ENCODE results near the gene LHX3.

LHX3 gene

DNA sequence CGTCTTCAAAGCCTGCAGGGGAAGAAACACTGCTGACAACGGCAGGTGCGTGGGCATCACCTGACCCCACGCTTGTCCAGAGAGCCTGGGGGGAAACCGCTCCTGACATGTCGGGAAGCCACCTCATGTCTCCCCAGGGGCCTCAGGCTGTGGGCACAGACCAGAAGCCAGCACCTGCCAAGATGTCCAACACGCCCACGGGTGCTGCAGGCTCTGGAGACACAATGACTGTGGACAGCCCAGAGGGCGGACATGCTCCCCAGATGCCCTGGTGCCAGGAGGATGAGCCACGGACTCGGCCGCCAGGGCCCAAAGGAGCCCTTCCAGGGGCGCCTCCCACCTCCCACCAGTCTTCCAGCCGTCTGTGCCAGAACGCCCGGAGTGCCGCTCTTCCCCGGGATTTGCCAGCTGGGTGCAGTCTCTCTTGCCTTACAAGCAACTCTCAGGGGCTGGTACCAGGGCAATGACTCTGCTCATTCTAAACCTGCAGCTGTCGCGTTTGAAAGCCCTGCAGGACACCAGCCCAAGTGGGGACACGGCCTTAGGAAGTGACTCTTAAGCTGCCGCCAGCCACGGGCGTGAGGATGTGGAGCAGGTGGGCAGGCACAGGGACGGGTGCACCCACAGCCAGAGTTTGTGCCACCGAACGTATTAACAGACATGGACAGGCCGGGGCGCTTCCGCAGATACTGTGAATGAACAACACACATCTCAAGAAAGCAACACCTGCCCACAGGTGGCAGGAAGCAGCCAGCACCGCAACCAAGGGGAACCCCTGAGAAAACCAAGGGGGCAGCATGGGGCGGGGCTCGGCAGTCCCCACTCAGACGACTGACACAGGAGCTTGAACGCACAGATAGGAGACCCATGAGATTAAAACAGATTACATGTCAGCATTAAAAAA, 6.8 kb upstream of the LHX3 start:
- no peaks in the 10 kb centered on the region for H3K4me1 ChIP-seq (ENCODE audit: insufficient read depth, low read length)
- peaks cover 63% of the 10 kb centered on the region for H3K36me3 ChIP-seq (ENCODE audit: insufficient read depth, low read length)
- H3K4me3 ChIP-seq (ENCODE audit: low read length), result no peak overlapping the region
- no peaks in the 10 kb centered on the region for H3K27me3 ChIP-seq (ENCODE audit: insufficient read depth, low read length)
- 94% methylated on average over 35 of the region's 35 CpGs for WGBS
- H3K9ac ChIP-seq (ENCODE audit: low read depth, low read length), result no peak overlapping the region
- no peaks in the 10 kb centered on the region for H3K9me3 ChIP-seq (ENCODE audit: insufficient read depth, low read depth, low read length)
- no peak overlapping the region for H3K27ac ChIP-seq (ENCODE audit: low read depth, low read length)

DNA sequence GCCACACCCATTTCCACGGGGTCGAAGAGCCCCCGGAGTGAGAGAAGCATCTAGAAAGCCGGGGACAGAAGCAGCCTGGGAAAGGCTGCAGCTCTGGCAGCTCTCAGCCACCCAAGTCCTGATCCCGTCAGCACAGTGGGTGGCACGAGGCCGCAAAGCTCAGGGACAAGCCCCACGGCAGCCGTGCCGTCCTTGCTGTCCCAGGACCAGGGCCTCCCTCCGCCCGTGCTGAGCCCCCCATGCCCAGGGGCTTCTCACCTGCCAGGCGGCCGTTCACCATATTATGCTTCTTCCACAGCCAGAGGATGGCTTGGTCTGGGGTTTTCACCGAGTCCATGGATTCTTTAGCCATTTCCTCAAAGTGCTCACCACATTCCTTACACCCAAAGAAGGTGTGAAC, 6.1 kb upstream of the LHX3 start:
- Histone ChIP-seq H3K27me3 (ENCODE audit: insufficient read depth, low read length) (peaks cover 3% of the 10 kb centered on the region; the same call in 1 of the 2 replicates), H3K4me1 (ENCODE audit: insufficient read depth, low read length) (no peaks in the 10 kb centered on the region), H3K4me3 (ENCODE audit: low read length) (no peak overlapping the region), H3K9me3 (ENCODE audit: insufficient read depth, low read depth, low read length) (no peaks in the 10 kb centered on the region), H3K36me3 (ENCODE audit: insufficient read depth, low read length) (peaks cover 56% of the 10 kb centered on the region), H3K9ac (ENCODE audit: low read depth, low read length) (no peak overlapping the region), H3K27ac (ENCODE audit: low read depth, low read length) (no peak overlapping the region)
- WGBS, result 93% methylated on average over 15 of the region's 15 CpGs

DNA sequence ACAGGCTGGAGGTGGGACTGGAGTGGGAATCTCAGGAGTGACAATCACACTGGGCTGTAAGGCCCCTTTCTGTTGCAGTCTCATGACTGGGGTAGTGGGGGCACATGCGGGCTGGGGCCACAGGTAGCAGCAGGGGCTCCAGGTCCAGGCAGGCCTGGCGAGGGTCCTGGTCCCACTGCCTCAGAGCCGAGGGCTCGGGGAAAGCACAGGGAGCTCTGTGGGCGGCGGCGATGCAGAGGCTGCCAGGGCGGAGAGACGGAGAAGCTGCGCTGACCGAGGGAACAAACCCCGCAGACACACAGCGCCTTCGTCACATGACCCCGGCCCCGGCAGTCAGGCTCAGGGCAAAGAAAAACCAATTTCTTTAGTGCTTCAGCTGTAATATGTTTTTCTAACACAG, 5.3 kb upstream of the LHX3 start:
- Histone ChIP-seq H3K36me3 (ENCODE audit: insufficient read depth, low read length) (peaks cover 49% of the 10 kb centered on the region), H3K4me3 (ENCODE audit: low read length) (no peak overlapping the region), H3K27ac (ENCODE audit: low read depth, low read length) (no peak overlapping the region), H3K4me1 (ENCODE audit: insufficient read depth, low read length) (no peaks in the 10 kb centered on the region), H3K27me3 (ENCODE audit: insufficient read depth, low read length) (peaks cover 10% of the 10 kb centered on the region; the same call in 1 of the 2 replicates), H3K9ac (ENCODE audit: low read depth, low read length) (no peak overlapping the region), H3K9me3 (ENCODE audit: insufficient read depth, low read depth, low read length) (no peaks in the 10 kb centered on the region)
- 91% methylated on average over 16 of the region's 16 CpGs for WGBS

DNA sequence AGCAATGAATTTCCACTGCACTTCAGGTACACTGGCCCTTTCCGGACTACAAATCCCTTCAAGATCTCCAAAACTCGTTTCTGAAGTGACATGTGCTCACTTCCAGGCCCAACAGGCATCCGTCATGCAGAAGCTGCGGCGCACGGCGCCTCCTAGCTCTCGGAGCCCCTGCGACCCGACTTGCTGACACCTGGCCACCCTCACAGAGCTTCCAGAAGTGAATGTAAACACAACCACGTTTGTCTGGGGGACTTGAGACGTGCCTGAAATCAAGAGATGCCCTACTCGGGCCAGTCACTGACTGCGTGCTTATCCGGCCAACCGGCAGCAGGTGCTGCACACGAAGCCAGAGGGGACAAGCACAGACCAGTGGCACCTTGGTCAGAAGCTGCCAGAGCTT, 4.9 kb upstream of the LHX3 start:
- no peaks in the 10 kb centered on the region for H3K9me3 ChIP-seq (ENCODE audit: insufficient read depth, low read depth, low read length)
- no peak overlapping the region for H3K9ac ChIP-seq (ENCODE audit: low read depth, low read length)
- H3K4me1 ChIP-seq (ENCODE audit: insufficient read depth, low read length), result no peaks in the 10 kb centered on the region
- H3K36me3 ChIP-seq (ENCODE audit: insufficient read depth, low read length), result peaks cover 44% of the 10 kb centered on the region
- WGBS, result 85% methylated on average over 17 of the region's 17 CpGs
- no peak overlapping the region for H3K4me3 ChIP-seq (ENCODE audit: low read length)
- H3K27me3 ChIP-seq (ENCODE audit: insufficient read depth, low read length), result peaks cover 14% of the 10 kb centered on the region
- H3K27ac ChIP-seq (ENCODE audit: low read depth, low read length), result no peak overlapping the region

DNA sequence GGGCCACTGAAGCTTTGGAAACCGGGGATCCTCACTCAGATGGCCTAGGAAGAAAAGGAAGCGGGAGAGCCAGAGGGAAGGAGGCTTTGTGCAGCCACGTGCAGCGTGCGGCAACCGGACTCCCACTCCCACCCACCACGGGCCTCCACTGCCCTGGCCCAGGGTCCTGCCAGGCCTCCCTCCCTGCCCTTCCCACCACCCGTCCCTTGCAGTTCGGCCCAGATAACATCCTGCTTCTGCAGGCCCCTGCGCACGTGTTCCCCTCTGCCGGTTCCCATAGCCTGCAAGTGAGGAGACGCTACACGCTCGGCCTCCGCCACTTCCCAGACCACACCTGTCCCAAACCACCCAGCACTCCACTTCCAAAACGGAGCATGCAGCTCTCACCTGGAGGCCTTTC, 4.3 kb upstream of the LHX3 start:
- Histone ChIP-seq H3K36me3 (ENCODE audit: insufficient read depth, low read length) (peaks cover 38% of the 10 kb centered on the region), H3K27me3 (ENCODE audit: insufficient read depth, low read length) (peaks cover 20% of the 10 kb centered on the region), H3K27ac (ENCODE audit: low read depth, low read length) (no peak overlapping the region), H3K4me1 (ENCODE audit: insufficient read depth, low read length) (no peaks in the 10 kb centered on the region), H3K9ac (ENCODE audit: low read depth, low read length) (no peak overlapping the region), H3K4me3 (ENCODE audit: low read length) (no peak overlapping the region), H3K9me3 (ENCODE audit: insufficient read depth, low read depth, low read length) (no peaks in the 10 kb centered on the region)
- WGBS, result 95% methylated on average over 17 of the region's 17 CpGs

DNA sequence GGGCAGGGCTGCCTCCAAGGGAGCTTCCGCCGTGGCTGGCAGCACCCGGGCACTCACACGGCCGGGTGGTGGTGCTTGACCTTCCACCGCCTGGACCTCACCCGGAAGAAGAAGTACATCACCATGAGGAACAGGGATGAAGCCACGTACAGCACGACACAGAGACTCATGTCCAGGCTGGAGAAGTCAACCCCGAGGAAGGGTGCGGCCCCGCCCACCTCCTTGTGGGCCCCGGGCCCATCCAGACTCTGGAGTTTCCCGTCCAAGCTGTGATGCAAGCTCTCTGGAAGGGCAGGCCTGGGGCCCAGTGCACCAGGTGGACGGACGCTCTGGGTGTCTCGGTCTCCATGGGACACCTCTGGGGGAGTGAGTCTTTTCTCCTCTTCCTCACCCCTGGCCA, 3.7 kb upstream of the LHX3 start:
- H3K4me1 ChIP-seq (ENCODE audit: insufficient read depth, low read length), result no peaks in the 10 kb centered on the region

DNA sequence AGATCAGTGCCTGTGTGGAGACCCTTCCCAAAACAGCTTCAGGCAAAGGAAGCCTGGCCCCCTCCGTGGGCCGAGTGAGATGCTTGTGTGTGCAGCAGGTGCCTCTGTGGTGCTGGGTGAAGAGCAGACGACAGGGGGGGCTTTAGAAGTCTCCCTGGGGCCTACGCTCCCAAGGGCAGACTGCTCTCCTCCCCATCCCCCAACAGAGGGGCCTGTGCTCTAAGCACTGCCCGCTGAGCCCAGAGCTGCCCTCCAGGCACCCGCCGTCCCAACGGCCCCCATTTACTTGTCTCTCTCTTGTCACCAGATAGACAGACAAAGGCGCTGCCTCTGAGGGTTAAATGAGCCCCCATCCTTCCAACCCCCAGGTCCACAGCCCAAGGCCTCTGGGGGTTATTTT, 2.7 kb upstream of the LHX3 start:
- Histone ChIP-seq H3K27me3 (ENCODE audit: insufficient read depth, low read length) (peaks cover 36% of the 10 kb centered on the region), H3K27ac (ENCODE audit: low read depth, low read length) (no peak overlapping the region), H3K4me1 (ENCODE audit: insufficient read depth, low read length) (no peaks in the 10 kb centered on the region), H3K36me3 (ENCODE audit: insufficient read depth, low read length) (peaks cover 22% of the 10 kb centered on the region), H3K9ac (ENCODE audit: low read depth, low read length) (no peak overlapping the region), H3K9me3 (ENCODE audit: insufficient read depth, low read depth, low read length) (no peaks in the 10 kb centered on the region), H3K4me3 (ENCODE audit: low read length) (no peak overlapping the region)
- WGBS, result 77% methylated on average over 9 of the region's 9 CpGs

More for the DNA sequence above, 3.7 kb upstream of the LHX3 start:
- H3K36me3 ChIP-seq (ENCODE audit: insufficient read depth, low read length), result peaks cover 33% of the 10 kb centered on the region
- H3K27me3 ChIP-seq (ENCODE audit: insufficient read depth, low read length), result peaks cover 25% of the 10 kb centered on the region
- 92% methylated on average over 17 of the region's 17 CpGs for WGBS
- no peak overlapping the region for H3K27ac ChIP-seq (ENCODE audit: low read depth, low read length)
- H3K9me3 ChIP-seq (ENCODE audit: insufficient read depth, low read depth, low read length), result no peaks in the 10 kb centered on the region
- no peak overlapping the region for H3K9ac ChIP-seq (ENCODE audit: low read depth, low read length)
- H3K4me3 ChIP-seq (ENCODE audit: low read length), result no peak overlapping the region

DNA sequence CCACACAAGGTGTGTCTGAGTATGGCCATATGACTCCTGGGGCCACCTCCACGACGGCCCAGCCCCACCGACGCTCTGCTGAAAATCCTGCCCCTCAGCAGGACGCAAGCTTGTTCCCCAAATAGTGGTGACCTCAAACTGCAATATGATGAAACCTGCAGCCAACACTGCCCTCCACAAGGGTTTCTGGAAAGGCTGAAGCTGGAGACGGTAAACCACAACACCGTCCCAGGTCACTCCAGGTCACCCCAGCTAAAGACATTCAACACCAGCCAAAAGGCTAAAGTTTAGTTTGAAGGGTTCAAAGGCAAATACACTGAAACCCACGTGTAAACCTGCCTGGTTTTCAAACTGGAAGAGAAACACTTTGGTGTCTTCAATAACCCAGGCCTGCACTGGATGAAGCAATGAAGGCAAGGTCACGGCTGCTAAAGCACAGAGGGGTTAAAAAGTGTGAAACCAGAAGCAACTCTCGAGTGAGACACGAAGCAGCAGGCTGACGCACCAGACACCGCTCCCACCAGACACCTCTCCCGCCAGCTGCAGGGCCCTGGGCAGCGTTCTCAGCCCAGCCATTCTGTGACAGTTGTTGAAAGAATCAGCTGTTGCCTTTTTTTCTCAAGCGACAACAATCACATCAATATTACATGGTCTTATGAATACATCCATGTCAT, 1.8 kb upstream of the LHX3 start:
- Histone ChIP-seq H3K27ac (ENCODE audit: low read depth, low read length) (no peak overlapping the region), H3K9me3 (ENCODE audit: insufficient read depth, low read depth, low read length) (no peaks in the 10 kb centered on the region), H3K27me3 (ENCODE audit: insufficient read depth, low read length) (peaks cover 44% of the 10 kb centered on the region), H3K36me3 (ENCODE audit: insufficient read depth, low read length) (peaks cover 22% of the 10 kb centered on the region), H3K9ac (ENCODE audit: low read depth, low read length) (no peak overlapping the region), H3K4me3 (ENCODE audit: low read length) (no peak overlapping the region), H3K4me1 (ENCODE audit: insufficient read depth, low read length) (no peaks in the 10 kb centered on the region)
- WGBS, result 88% methylated on average over 16 of the region's 16 CpGs

DNA sequence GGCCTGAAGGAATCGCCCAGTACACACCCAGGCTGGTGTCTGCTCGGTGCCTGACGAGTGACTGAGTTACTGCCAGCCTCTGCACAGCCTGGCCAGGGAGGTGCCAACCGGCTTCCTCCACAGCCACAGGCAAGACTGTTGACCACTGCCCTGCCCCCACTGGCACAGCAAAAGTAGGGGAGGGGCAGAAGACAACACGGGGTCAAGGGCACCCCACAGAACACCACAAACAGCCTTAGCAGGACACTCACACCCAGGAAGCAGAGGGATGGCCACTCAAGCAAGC, 722 bp upstream of the LHX3 start:
- peaks cover 11% of the 10 kb centered on the region for H3K36me3 ChIP-seq (ENCODE audit: insufficient read depth, low read length)

DNA sequence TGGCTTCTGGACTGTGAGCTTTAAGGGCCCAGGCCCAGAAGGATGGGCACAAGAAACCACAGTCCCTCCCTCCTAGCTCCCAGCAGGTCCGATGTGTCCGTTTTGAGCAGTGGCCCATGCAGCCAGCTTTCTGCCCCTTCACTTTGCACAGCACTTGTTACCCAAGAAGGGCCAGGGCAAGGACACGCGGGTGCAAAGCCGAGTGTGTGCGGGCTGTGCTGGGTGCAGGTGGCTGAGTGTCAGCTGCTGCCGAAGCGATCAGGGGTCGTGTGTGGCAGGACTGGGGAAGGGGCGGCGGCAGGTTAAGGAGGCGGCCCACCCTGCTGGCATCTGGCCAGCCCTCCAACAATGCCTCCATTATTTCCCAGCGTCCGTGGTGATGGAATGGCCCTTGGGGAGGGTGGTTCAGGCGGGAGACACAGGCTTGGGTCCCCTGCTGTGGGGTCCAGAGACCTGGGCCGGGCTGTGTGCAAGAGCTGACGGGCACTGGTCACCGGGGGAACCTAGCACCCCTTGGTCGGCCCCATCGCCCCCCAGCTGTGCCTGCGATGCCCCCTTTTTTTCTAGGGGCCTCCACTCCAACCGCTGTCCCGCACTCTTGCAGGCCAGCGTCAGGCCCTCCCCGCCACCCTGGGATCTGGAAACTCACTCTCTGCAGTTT, 653 bp downstream of the LHX3 start:
- Histone ChIP-seq H3K9me3 (ENCODE audit: insufficient read depth, low read depth, low read length) (no peaks in the 10 kb centered on the region), H3K9ac (ENCODE audit: low read depth, low read length) (no peak overlapping the region), H3K4me3 (ENCODE audit: low read length) (no peak overlapping the region), H3K27me3 (ENCODE audit: insufficient read depth, low read length) (peaks cover 69% of the 10 kb centered on the region), H3K36me3 (ENCODE audit: insufficient read depth, low read length) (peaks cover 7% of the 10 kb centered on the region), H3K27ac (ENCODE audit: low read depth, low read length) (no peak overlapping the region), H3K4me1 (ENCODE audit: insufficient read depth, low read length) (no peaks in the 10 kb centered on the region)
- 55% methylated on average over 25 of the region's 25 CpGs for whole genome bisulfite sequencing

More for the DNA sequence above, 722 bp upstream of the LHX3 start:
- Histone ChIP-seq H3K4me3 (ENCODE audit: low read length) (no peak overlapping the region), H3K27me3 (ENCODE audit: insufficient read depth, low read length) (peaks cover 55% of the 10 kb centered on the region), H3K27ac (ENCODE audit: low read depth, low read length) (no peak overlapping the region), H3K4me1 (ENCODE audit: insufficient read depth, low read length) (no peaks in the 10 kb centered on the region), H3K9me3 (ENCODE audit: insufficient read depth, low read depth, low read length) (no peaks in the 10 kb centered on the region), H3K9ac (ENCODE audit: low read depth, low read length) (no peak overlapping the region)
- 88% methylated on average over 5 of the region's 5 CpGs for WGBS

DNA sequence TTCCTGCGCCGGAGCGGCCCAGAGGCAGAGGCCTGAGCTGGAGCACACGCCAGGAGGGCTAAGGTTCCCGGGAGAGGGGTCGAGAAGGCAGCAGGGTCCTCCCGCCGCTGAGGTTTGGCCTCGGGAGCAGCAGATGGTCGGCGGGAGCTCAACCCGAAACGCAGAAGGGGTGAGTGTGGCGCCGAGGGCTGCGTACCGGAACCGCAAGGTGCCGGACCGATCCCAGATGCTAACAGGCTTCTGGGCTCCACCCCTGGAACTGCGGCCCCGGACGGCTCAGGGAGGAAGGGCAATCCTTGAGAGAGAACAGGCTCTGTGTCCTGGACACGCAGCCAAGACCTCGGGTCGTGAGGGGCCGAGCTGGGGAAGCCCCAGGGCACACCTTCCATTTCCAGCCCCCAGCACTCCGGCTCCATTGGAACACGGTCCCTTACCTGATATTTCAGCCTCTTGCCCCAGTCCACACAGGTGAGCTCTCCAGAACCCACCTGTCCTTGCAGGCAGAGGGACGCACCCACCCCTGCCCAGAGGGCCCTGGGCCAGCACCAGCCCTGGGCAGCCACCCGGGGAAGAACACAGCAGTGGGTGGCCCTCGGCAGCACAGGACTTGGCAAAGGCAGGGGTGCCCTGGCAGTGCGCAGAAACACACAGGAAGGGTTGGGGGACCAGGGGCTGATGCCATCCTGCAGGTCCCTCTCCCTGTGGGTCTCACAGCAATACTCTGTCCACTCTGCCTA, 1.4 kb downstream of the LHX3 start:
- Histone ChIP-seq H3K27ac (ENCODE audit: low read depth, low read length) (no peak overlapping the region), H3K27me3 (ENCODE audit: insufficient read depth, low read length) (peaks cover 76% of the 10 kb centered on the region), H3K4me3 (ENCODE audit: low read length) (peak overlapping the region; percentile 32; the same call in 1 of the 2 replicates), H3K9ac (ENCODE audit: low read depth, low read length) (no peak overlapping the region), H3K4me1 (ENCODE audit: insufficient read depth, low read length) (no peaks in the 10 kb centered on the region), H3K9me3 (ENCODE audit: insufficient read depth, low read depth, low read length) (no peaks in the 10 kb centered on the region), H3K36me3 (ENCODE audit: insufficient read depth, low read length) (peaks cover 1% of the 10 kb centered on the region)
- 25% methylated on average over 33 of the region's 33 CpGs for WGBS

Measured in HUES64 (cell line).